HL-60/S4 treated with phorbol 12-myristate 13-acetate at 8.2 ng/mL for 4 days and 3 days (cell line): ENCODE measurements around the gene TMEM182.

Experiments
- in situ Hi-C: fragments of 300-500 bp; cut with MboI; formaldehyde crosslinking; loops from 2 replicates; pipeline ENCODE4 v1.15.0; 2022; ENCODE audit warnings: low sequenced_read_pairs

Gene TMEM182

GRCh38 chr2:102798181-102798580 is 36.4 kb downstream of the TMEM182 start:
- in situ Hi-C loops: no loop called here

- in situ Hi-C loops: no loop called here
Measured at GRCh38 chr2:102801098-102801718, 39.4 kb downstream of the TMEM182 start.

DNA sequence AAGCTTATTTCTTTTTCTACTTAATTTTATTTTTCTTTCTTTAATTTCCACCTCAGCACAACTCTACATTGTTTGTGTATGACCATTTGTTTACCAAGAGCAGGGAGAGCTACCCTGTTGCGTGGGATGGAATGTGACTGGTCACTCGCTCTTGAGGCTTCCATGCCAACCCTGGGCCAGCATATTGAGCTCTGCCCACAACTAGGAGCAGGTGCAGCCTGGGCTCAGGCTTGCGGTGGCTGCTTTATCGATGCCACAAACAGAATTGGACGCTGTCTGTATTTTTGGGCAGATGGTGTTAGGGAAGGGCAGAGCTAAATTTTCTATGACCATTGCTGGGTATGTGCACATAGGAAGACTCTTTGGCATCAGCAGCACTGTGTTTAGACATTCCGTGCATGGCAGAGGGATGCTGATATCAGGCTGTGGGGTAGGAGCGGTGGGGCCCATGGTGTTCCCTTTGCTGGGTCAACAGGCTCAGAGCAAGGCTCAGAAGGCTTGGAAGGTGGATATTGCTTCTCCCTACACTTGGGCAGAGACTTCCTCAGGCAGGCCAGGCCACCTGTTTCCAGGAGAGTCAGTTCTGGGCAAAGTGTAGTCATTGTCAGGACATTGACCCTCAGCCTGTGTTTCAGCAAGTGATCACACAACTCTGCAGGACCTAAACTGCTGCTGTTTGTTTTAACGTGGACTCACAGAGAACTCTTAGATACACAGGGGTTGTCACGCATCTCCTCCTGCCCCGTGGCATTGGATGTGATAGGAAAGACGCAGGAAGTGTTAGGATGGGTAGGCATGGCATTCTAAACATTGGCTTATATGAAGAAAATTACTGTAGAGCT is 40.2 kb downstream of the TMEM182 start:
- in situ Hi-C loops: no loop called here

GRCh38 chr2:102803041-102803896 is 41.4 kb downstream of the TMEM182 start:
- in situ Hi-C loops: no loop called here

- in situ Hi-C loops: no loop called here
Measured at GRCh38 chr2:102803897-102804217, 42.0 kb downstream of the TMEM182 start.

- in situ Hi-C loops: no loop called here
Measured at GRCh38 chr2:102806250-102806837, 44.5 kb downstream of the TMEM182 start.

DNA sequence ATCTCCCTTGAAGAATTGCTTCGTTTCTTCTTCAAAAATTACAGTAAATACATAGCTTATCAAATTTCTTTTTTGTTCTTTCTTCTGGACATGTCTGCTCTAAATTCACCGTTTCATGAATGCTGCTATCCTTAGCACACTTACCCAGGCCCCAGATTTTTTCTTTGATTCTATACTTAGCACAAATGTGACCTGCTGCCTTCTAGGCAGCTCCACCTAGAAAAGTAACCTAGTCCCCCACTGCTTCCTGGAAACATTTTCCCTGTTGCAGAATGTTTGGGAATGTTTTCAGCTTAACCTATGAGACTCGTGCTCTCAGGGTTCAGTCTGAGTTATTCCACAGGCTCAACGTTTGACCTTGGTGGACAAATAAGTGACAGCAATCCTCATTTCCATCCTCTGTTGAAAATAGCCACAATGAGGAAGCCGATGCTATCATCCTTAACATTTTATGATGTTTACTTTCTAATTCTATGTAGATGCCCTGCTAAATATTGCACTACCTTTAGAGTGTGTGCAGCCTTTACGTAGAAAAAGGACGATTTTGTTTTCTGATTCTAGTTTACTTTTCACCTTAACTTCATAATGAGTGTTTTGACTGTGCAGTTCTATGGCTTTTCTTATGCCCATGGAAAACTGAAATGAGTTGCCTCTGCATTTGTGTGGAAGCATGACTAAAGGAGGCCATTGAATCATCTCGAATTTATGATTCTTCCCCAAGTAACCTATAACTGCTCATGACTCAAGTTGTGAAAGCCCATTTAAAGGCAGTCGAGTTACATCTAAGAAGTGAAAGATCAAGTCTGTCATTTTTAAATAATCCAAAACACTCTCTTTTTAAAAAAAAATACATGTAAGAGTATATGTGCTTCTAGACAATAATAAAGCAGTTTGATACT is 47.7 kb downstream of the TMEM182 start:
- in situ Hi-C loops: no loop called here

DNA sequence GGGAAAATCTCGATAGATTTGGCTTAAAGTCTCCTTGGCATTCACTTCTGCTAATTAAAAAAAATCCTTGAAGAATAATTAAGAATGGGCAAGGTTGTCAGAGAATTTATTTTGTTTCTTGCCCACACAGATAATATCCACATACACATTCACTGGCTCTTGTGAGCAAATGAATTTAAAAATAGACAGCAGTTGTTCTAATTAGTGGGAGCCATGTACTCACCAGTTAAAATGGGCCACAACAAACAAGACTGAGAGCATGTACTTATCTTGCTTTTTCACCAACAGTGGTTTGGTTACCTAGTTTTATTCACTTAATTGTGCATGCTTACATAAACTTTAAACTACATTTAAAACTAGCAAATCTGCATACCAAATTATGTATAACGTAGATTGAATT is 53.5 kb downstream of the TMEM182 start:
- in situ Hi-C loops: no loop called here

DNA sequence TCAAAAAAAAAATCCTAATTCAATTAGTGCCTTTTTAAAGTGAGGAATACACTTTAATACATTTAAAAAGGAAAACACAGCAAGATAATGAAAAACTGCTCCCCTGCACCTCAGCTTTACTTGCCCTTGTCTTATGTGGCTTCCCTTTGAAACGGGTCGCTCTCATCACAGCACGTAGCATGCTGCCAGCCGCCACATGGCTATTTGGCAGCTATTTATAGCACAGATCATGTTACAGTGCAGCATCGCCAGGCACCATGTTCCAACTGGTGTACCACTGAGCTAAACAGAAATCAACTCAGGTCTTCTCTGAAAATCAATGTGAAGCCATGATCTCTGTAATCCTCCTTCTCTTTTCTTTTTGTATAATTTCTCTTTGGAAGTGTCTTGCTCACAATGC is 65.1 kb downstream of the TMEM182 start:
- in situ Hi-C loops: no loop called here

DNA sequence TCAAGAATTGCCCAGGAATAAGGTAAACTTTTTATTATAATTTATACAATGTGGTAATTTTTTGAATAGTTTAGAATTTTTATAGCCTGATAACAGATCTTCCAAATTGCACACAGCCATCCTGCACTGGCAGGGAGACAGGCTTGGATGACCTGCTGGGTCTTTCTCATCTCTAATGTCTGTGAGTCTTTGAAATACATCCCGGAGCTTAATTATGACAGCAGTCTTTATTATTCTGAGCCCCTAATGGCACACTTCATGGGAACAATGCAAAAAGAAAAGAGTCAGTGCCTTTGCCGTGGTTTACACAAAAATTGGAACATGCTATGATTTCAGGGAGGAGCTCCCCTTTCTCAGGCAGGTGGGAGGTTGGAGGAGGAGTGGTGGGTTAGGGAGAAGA is 71.0 kb downstream of the TMEM182 start:
- in situ Hi-C loops: no loop called here

- in situ Hi-C loops: no loop called here
Measured at GRCh38 chr2:102834523-102835273, 72.9 kb downstream of the TMEM182 start.

DNA sequence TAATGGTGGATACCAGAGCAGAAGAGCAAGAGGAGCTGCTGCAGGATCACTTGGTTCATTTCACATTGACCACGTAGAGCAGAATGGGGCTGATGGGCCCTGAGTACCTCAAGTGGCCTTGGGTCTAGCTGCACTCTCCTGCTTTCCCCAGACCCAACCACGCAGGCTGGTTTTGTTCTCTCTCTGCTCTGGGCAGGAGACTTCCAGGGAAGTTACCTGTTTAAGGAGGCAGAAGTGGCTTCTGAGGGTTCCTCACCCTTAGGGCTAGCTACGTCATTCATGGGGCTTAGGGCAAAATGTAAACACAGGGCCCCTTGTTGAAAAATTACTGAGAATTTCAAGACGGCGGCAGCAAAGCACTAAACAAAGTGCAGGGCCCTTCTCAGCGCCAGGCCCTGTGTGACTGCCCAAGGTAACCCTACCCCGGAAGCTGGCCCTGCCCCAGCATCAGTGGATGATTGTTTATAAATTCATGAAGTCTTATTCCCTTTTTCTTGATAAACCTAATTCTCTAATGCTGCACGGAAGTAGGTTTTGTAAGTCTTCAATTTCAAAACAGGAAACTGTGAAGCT is 75.9 kb downstream of the TMEM182 start:
- in situ Hi-C loops: no loop called here

GRCh38 chr2:102839668-102840388 is 78.0 kb downstream of the TMEM182 start:
- in situ Hi-C loops: no loop called here

DNA sequence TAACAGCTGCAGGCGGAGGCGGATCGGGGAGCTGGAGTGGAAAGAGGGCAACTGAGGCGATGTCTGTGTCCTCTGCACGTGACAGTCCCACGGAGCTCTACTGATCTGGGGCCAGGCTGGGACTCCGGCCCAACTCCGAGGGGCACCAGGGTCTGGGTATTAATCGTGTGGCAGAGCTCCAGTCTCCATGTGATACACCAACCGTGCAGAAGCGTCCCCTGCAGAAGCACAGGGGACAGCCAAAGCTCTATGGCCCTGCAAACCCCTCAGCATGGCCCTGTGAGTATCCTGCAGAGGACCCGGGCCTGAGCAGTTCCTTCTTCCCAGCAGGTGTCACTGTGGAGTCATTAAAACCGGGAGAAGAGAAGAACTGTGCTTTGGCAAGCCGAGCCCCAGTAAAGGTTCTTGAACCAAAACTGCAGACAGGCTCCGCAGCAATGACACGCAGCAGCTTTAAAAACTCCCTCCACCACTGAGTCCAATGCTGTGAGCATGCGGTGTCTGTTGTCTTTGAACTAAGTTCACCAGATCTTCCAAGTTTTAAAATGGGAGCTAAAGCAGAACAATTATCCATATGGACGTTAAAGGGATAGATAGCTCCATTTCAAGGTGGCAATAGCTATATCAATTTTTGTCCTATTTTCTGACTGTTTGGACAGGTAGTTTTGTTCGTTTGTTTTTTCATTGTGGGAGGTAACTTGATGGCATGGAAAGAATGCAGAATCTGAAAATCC is 79.4 kb downstream of the TMEM182 start:
- in situ Hi-C loops: no loop called here

DNA sequence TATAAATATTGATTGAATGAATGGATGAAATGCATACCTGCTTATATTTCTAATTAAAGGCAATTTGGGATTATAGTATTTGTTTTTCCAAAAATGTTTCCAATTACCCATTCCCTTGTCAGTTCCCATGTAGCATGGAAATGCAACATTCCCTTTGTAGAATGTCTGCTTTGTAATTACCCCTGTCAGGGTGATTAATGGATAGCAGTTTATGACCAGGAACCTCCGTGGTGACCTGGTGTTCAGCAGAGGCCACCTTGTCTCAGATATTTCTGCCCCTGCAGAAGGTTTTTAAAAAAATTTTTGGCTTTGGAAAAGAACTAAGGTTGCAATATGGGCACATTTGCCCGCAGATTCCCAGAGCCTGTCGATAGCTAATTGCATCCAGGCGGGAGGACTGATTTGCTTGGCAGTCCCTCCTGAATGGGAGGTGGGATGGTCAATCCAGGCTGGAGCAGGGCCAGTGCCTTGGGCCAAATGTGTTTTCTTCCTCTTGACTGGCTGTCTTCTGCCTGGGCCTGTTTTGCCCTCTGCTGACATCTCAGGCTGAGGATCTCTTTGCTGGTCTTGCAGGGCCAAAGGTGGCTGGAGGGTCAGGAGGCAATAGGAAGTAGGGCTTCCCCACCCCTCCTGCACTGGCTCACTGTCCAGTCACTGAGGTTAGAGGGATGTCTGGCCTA is 82.1 kb downstream of the TMEM182 start:
- in situ Hi-C loops: no loop called here

DNA sequence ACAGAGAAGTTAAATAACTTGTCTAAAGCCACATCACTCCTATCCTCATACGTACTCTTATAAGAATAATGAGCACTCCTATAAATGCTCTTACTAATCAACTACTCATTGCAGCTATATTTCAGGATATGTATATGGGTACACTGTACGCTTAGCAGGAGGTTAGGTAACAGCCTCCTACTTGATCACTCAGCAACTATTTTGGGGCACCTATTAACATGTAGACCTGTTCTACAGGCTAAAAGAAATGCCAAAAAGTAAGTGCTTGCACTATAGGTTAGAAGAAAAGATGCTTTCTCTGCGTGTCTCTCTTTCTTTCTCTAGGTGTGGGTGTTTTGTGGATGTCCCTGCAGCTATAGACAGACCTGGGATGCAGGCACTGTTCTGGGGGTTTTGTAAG is 83.1 kb downstream of the TMEM182 start:
- in situ Hi-C loops: no loop called here

DNA sequence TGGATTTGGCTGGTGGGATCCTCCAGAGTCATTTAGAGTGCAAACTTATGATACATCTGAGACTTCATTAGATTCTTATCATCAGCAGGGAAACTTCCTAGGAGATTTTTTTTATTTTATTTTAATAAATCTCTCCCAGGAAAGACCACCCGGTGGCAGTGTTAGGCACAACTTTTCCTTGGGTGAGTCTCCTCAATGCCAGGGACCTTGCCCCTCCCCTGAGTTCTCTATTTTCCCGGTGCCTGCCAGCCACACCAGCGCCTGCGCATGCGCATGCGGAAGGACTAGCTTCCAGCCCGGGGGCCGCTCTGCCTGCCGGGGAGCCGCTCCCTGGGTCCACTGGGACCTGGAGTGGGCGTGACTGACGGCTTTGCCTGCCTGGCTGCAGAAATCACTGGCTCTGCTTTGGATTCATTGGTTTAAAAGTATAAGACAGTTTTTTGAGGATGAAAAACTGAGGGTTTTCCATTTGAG is 86.6 kb downstream of the TMEM182 start:
- in situ Hi-C loops: no loop called here
